GM12864 (cell line): ENCODE results near the gene KITLG.

Experiments used
- DNase-seq: peaks from one replicate; pipeline ENCODE4 v3.0.0-alpha.2; 2011; ENCODE audit warnings: low read depth
- H3K4me3 ChIP-seq: 2 replicates; pipeline ENCODE4 v1.5.1; 2011; ENCODE audit warnings: mild to moderate bottlenecking, low read depth, low read length, control low read depth
- TF ChIP-seq, protein P1 (sequence below): IDR thresholded peaks from 2 replicates; pipeline ENCODE4 v1.5.1; 2011; ENCODE audit warnings: low read depth, mild to moderate bottlenecking, moderate library complexity, low read length, control low read depth, inconsistent platforms; ENCODE audit errors: missing control alignments

Gene KITLG

GRCh38 chr12:88591343-88591742 lies 11.1 kb upstream of the KITLG start:
- no peak overlapping the region for H3K4me3 ChIP-seq
- no peak for DNase-seq
- TF ChIP-seq, protein P1, sequence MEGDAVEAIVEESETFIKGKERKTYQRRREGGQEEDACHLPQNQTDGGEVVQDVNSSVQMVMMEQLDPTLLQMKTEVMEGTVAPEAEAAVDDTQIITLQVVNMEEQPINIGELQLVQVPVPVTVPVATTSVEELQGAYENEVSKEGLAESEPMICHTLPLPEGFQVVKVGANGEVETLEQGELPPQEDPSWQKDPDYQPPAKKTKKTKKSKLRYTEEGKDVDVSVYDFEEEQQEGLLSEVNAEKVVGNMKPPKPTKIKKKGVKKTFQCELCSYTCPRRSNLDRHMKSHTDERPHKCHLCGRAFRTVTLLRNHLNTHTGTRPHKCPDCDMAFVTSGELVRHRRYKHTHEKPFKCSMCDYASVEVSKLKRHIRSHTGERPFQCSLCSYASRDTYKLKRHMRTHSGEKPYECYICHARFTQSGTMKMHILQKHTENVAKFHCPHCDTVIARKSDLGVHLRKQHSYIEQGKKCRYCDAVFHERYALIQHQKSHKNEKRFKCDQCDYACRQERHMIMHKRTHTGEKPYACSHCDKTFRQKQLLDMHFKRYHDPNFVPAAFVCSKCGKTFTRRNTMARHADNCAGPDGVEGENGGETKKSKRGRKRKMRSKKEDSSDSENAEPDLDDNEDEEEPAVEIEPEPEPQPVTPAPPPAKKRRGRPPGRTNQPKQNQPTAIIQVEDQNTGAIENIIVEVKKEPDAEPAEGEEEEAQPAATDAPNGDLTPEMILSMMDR, result no peak

DNA sequence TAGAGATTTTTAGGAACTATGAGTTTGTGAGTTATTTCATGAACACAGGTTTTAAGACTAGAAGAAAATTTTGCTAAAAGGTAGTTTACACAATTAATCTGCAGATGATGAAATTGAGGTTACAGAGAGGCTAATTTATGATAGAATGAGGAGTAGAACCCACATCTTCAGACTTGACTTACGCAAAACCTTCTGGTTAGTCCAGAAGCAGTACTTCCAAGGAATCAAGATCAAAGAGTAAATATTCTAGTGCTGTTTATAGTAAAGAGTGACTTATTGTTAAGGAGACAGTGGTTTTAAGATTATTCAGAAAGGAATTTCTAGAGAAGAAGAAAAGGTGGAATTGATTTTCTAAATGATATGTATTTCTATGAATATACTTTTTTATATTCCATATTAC lies 10.6 kb upstream of the KITLG start:
- no peak overlapping the region for H3K4me3 ChIP-seq
- no peak for DNase-seq
- TF ChIP-seq, protein P1, result no peak

DNA sequence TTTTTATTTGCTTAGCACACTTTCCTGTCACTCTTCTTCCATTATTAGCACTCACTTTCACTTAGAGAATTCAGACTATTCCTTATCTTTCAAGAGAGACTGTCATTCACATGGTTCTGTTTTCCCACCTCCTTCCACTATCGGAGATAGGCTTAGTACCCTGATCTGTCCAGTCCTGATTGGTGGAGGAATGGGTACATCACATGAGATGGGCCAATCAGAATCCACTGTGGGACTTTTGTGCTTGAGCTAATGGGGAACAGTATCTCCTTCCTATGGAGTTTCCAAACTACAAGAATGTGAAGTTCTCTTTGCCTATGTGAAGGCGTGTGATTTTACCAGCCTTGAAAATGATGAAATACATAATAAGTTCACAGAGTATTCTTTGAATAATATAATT lies 4.8 kb upstream of the KITLG start:
- H3K4me3 ChIP-seq, result no peak overlapping the region
- no peak for DNase-seq
- TF ChIP-seq, protein P1, result no peak

DNA sequence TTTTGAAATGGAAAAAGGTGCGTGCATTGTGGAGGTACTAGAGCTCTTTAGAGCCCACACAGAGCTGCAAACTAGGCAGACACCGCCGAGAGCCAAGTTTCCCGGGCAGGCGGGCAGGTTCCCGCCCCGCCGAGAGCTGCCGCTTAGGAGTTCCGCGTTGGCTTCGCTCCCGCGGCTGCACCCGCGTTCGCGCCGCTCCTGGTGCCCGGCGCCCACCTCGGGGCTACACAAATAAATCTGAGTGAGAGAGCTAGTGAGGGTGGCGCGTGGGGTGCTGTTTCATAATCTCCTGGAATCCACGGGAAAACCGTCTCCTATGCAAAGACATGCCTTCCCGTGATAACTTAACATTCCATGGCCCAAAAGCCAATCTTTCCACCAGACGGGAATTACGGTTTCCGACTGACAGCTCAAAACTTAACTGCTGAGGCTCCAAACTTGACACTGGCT lies 645 bp downstream of the KITLG start:
- TF ChIP-seq, protein P1, result no peak
- DNase-seq, result no peak
- H3K4me3 ChIP-seq, result no peak overlapping the region

DNA sequence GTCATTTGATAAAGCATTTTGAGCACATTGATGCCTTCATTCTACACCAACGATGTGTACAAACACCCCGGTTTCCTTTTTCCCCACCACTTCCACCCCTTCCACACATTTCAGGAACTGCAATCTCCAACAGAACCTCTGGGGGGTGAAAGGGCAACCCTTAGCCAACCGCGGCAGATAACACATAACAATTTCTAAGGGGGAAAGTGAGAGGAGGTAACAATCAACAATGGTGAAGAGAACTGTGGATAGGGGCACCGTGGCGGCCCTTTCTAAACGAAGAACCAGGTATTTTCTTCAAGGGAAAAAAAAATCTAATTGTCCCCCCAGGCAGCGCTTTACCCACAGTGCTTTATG lies 1.1 kb downstream of the KITLG start:
- H3K4me3 ChIP-seq, result no peak overlapping the region
- TF ChIP-seq, protein P1, result no peak
- no peak for DNase-seq

DNA sequence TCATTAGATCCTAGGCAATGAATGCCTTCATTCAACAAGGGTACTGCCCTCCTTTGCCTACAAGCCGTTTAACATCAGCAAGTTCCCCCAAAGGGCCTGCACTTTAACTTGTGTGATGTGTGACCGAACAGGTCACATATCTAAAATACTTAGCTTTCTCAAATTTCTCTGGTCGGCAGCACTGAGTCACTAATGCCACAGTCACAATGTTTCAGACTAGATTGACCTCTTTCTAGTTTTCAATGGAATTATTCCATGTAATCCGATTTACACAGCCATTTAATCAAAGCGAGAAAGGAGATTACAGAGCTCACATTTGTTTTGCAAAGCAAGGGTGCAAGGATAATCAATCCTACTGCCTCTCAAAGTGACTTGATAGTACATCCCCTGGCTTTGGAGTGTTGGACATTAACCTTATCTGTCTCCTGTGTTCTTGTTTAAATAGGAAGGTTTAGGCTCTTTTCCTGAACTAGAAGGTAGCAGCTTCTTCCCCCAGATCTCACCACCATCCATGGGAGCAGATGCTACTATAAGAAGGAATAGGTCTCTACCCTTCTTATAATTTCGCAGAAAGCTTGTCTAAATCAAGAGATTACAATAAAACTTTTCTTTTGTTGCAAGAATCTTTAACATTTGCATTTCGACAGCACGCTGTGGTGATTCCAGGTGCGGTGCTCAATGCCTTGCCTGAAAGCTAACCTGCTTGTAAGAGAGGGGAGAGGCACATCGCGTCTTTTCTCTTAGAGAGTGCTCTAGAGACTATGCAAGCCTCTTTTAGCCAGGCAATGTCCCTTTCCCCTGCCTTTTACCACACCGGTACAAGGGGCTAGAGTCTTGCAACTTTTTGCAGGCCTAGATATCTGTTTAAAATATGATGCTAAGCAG lies 1.8 kb downstream of the KITLG start:
- H3K4me3 ChIP-seq, result no peak overlapping the region
- TF ChIP-seq, protein P1, result no peak

DNA sequence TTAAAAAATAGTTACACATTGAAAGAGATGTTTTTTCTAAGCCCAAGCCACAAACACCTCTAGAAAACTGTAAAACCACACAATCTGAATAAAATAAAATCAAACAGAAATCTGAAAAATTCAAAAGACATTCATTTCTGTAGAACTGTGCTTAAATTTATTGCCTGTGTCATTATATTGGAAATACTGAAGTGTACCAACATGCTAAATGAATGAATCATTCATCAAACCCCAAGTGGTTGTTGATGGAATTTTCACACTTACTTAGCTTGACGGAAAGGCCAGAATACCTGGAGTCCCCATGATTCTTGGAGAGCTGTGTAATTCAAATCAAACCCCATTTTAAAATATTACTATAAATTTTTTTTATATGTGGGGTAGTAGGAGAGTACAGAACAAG lies 2.7 kb downstream of the KITLG start:
- no peak overlapping the region for H3K4me3 ChIP-seq
- TF ChIP-seq, protein P1, result no peak
- DNase-seq, result no peak

More for the DNA sequence above, 1.8 kb downstream of the KITLG start:
- DNase-seq, result no peak
